ENCODE data around the gene PCDHGA11.
"Not testable (repeated sequence)": the region's sequence is repeated elsewhere in the genome, so short reads cannot be mapped to it uniquely, and the experiment has no call there.

Gene PCDHGA11

DNA sequence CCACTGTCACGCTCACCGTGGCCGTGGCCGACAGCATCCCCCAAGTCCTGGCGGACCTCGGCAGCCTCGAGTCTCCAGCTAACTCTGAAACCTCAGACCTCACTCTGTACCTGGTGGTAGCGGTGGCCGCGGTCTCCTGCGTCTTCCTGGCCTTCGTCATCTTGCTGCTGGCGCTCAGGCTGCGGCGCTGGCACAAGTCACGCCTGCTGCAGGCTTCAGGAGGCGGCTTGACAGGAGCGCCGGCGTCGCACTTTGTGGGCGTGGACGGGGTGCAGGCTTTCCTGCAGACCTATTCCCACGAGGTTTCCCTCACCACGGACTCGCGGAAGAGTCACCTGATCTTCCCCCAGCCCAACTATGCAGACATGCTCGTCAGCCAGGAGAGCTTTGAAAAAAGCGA is 11.9 kb downstream of the PCDHGA11 start:
- DNase-seq = not testable (repeated sequence)

DNA sequence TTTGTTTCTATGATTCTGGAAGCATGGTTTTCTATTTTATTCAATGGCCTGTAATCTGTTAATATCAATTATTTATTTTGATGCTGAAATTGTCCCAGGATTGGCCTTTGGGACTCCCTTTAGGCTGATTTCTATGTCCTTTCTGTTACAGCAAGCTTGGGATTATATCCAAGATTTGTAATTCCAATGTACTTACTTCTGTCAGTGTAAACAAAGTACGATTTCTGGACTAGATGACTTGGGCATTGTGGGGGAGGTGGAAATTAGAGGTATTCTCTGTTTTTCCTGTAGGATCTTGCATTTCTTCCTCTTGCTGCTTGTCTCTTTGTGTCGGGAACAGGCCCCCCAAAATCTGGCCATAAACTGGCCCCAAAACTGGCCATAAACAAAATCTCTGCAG is 13.2 kb downstream of the PCDHGA11 start:
- DNase-seq = no peak

DNA sequence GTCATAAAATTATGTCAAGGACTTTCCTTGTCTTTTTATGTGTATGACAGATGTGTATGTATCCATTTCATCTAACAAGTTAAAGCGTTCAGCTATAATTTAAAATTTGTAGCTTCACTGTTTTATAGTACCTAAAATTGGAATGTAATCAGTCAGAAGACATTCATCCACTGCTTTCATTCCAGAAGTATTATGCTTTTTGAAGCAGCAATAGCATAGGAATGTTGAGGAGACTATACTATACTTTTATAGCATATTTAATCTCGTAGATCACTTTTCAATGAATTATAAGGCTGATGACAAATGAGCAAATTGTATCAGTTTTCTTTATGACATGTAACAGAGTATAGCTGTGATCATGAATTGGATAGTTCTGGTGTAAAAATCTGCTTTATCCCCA is 16.4 kb downstream of the PCDHGA11 start:
- DNase-seq = no peak

DNA sequence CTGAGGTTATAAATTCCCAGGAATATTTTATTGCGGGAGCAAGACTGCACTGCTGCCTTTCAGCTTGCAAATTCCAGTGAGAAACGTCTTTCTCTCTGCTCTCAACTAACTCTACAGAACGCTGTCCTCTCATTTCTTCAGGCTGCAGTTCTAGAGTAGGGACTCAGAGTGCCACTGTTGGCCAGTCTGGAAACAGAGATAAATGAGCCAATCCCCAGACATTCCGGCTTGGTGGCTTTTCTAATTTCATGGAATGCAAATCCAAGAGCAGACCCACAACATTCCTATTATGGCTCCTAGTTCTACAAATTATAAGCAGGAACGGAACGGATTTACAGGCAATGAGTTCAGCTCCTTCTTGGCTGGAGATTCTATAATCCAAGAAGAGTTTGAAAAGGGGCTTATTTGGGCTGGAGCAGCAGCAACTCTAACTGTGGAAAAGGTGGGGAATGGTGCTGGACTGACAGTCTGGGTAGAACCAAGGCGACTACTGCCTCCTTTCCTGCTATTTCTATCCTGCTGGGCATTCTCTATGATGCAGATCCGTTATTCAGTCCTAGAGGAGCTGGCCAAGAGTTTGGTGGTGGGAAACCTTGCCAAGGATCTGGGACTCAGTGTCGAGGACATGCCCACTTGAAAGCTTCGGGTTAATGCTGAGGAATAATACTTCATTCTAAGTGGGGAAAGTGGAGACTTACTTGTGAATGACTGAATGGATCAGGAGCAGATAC is 18.7 kb downstream of the PCDHGA11 start:
- no peak for DNase-seq

DNA sequence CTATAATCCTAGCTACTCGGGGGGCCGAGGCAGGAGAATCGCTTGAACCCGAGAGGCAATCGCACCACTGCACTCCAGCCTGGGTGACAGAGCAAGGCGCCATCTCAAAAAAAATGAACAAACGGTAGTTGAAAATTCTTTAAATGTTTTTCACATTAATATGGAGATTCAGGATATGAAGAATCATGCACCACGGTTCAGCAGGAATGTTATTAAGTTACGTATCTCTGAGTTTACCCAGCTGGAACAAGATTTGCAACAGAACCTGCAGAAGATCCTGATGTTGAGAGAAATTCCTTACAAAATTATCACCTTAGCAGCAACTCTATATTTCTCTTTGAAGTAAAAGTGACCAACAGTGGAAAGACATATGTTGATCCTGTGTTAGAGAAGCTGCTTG is 19.5 kb downstream of the PCDHGA11 start:
- no peak for DNase-seq

DNA sequence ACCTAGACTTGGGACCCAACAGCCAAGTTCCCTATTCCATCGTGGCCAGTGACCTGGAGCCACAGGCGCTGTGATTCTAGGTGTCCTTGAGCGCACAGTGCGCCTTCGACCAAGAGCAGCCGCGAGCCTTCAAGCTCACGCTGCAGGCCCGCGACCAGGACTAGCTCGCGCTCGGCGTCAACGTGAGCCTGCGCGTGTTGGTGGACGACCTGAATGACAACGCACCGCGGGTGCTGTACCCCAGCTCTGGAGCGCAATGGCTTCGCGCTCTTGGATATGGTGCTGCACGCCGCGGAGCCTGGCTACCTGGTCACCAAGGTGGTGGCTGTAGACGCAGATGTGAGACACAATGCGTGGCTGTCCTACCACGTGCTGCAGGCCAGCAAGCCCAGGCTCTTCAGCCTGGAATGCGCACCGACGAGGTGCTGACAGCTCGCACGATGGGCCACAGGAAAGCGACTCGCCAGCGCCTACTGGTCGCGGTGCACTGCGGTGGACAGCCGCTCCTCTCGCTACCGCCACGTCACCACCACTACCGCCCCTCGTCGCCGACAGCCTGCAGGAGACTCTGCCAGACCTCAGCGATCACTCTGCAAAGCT is 20.8 kb downstream of the PCDHGA11 start:
- no peak for DNase-seq

DNA sequence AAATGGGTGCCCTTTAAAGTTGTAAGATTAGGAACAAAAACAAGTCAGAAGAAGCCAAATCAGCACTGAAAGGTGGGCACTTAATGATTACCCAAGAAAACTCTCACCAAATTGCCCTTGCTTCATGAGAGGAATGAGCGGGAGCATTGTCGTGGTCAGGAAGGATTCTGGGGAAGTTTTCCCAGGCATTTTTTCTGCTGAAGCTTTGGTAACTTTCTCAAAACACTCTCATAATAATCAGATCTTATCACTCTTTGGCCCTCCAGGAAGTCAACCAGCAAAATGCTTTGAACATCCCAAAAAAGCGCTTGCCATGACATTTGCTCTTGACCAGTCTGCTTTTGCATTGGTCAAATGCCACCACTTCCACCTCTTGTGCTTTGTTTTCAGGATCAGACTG is 44.5 kb downstream of the PCDHGA11 start:
- no peak for DNase-seq
